ENCODE results near the gene GARNL3.

DNA sequence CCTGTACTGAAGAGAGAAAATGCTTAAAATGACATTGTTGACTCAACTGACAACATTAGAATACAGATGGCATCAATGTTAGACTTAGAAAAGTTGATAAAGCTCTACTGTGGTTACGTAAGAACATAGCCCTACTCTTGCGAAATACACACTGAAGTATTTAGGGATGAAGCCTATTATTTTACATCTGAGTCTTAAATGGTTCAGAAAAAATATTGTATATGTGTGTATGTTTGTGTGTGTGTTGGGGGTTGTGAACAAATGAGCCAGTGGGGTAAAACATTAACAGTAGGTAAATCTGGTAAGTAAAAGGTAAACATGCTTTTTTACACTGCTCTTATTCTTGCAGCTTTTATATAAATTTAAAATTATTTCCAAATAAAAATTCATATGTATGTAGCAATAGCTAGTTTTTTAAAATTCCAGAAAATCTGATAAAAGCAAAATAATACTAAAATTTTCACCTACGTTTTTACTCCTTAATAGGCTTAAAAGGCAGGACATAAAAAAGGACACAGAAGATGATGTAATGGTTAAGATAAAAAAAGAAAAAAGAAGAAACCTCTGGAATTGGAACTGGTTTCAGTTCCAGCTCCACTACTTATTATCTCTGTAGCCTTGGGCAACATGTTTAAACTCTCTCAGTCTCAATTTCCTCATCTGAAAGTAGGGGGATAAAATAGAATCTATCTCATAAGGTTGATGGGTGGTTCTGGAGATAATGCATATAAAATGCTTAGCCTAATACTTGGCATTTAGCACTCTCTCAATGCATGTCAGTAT is 44.3 kb downstream of the GARNL3 start:
- TF ChIP-seq EP300 (IDR thresholded peaks at IDR 0.05) (no peak), POLR2AphosphoS5 (IDR thresholded peaks at IDR 0.05) (no peak)
- TF ChIP-seq, protein P1, sequence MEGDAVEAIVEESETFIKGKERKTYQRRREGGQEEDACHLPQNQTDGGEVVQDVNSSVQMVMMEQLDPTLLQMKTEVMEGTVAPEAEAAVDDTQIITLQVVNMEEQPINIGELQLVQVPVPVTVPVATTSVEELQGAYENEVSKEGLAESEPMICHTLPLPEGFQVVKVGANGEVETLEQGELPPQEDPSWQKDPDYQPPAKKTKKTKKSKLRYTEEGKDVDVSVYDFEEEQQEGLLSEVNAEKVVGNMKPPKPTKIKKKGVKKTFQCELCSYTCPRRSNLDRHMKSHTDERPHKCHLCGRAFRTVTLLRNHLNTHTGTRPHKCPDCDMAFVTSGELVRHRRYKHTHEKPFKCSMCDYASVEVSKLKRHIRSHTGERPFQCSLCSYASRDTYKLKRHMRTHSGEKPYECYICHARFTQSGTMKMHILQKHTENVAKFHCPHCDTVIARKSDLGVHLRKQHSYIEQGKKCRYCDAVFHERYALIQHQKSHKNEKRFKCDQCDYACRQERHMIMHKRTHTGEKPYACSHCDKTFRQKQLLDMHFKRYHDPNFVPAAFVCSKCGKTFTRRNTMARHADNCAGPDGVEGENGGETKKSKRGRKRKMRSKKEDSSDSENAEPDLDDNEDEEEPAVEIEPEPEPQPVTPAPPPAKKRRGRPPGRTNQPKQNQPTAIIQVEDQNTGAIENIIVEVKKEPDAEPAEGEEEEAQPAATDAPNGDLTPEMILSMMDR (IDR thresholded peaks at IDR 0.05), result no peak
